Retinal pigment epithelial cell (primary cell): ENCODE results near the gene SRSF8.

ENCODE experiments used
- DNase-seq: peaks from one replicate; pipeline ENCODE4 v3.0.0-alpha.2; 2010; ENCODE audit warnings: low read depth
- H3K4me3 ChIP-seq: 2 replicates; pipeline ENCODE4 v1.5.1; 2011; ENCODE audit warnings: mild to moderate bottlenecking, low read length, control low read depth, moderate library complexity
- TF ChIP-seq, protein P1 (sequence below): conservative IDR thresholded peaks from 2 replicates; pipeline ENCODE4 v1.5.1; 2011; ENCODE audit warnings: low read depth, low read length, control low read depth, inconsistent platforms

Gene SRSF8

DNA sequence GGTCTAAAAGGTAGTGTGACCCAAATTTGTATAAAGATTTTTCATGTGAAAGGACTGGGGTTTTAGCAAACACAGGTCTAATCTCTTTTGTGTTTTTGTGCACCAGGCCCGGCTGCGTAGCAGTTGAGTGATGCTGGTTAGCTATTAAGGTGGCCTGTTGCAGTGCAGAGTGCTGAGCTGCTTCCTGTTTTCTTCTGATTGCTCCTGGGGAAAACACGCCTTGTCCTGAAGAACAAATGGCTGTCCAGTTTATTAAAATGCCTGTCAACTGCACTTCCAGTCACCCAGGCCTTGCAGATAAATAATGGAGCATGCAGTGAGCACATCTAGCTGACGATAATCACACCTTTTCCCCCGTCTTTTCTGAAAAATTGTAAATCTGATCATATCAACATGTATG lies 1.8 kb downstream of the SRSF8 start:
- DNase-seq = peak; percentile 95
- H3K4me3 ChIP-seq = peak overlapping the region; percentile 59
- TF ChIP-seq, protein P1, sequence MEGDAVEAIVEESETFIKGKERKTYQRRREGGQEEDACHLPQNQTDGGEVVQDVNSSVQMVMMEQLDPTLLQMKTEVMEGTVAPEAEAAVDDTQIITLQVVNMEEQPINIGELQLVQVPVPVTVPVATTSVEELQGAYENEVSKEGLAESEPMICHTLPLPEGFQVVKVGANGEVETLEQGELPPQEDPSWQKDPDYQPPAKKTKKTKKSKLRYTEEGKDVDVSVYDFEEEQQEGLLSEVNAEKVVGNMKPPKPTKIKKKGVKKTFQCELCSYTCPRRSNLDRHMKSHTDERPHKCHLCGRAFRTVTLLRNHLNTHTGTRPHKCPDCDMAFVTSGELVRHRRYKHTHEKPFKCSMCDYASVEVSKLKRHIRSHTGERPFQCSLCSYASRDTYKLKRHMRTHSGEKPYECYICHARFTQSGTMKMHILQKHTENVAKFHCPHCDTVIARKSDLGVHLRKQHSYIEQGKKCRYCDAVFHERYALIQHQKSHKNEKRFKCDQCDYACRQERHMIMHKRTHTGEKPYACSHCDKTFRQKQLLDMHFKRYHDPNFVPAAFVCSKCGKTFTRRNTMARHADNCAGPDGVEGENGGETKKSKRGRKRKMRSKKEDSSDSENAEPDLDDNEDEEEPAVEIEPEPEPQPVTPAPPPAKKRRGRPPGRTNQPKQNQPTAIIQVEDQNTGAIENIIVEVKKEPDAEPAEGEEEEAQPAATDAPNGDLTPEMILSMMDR = no peak

DNA sequence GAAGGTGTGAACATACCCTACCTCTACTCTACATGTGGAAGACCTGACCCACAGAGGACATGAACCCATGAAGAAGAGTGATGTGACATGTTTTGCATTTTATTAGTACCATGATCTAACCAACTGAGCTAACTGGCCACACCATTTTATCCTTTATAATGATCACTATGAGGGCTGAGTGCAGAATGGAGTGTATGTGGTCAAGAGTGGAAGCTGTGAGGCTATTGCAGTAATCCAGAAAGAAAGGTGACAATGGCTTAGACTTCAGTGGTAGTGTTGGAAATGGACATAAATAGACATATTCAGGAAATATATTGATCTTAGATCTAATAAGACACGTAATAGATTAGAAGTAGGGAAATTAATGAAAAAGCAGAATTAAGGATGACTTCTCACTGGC lies 3.8 kb downstream of the SRSF8 start:
- no peak for DNase-seq
- no peak overlapping the region for H3K4me3 ChIP-seq
- TF ChIP-seq, protein P1 = no peak

DNA sequence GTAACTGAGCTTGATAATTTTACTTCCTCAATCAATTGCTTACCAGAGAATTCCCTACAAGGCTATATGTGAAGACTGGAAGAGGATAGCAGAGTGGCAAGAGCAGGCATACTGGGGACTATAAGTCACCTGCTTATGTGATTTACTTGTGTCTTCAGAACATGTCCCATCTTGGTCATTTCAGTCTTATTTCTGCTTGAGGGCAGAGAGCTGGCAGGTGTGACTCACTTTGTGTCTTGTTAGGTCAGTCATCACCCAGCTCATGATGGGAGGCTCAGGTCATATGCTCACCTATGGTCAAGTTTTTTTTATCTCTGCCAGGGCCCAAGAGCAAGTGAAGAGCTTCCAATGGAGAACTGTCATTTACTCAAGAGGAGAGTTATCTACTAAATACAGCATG lies 6.2 kb downstream of the SRSF8 start:
- TF ChIP-seq, protein P1 = no peak
- no peak for DNase-seq
- no peak overlapping the region for H3K4me3 ChIP-seq

DNA sequence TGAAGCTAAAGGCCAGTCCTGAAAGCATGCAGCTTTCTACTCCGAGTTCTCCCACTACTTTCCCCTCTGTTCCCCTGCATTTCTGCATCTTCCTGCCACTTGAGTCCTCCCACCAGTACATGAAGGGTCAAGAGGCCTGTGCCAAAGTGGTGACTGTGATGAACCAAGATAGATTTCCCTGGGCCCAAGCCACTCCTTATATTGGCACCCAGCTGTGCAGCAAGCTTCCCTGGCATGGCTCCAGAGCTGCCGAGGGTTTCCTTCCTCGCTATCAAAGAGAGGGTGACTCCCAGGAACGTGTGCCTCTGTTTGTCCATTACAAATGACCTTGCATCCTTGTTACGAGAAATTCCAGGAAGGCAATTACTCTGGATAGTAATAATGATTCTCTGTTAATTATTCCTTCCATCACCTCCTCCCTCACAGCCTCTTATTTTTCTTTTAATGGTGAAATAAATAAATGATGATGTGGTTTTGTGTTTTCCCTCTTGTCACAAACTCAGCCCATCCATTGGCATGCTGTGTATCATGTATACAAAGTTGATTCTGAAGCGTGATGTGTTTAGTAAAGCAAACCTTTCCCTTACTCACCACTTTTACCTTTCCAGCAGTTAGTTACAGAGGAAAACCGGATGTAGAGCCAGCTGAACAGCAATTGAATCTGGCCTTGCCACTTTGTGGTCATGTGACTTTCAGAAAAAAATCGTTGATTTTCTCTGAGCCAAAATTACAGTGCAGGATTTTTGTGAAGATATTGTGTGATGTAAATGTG lies 8.3 kb downstream of the SRSF8 start:
- TF ChIP-seq, protein P1 = no peak
- H3K4me3 ChIP-seq = no peak overlapping the region

DNA sequence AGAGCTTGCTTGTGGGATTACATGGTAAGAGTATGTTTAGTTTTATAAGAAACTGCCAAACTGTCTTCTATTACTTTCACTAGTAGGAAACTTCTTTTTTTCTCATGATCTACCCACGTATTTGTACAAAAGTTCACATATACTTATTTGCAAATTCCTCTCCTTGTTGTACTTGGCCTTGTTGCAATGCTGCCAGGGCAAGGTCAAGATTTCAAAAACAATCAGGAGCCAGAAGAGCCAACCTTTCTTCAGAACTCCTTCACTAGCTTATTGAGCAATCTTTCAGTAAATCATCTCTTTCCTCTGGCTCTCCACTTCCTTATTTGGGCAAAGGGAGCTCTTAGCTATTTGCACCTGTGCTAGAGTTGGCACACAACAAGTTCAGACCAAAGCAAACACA lies 9.7 kb downstream of the SRSF8 start:
- H3K4me3 ChIP-seq = no peak overlapping the region
- TF ChIP-seq, protein P1 = no peak

More for the DNA sequence above, 8.3 kb downstream of the SRSF8 start:
- no peak for DNase-seq

DNA sequence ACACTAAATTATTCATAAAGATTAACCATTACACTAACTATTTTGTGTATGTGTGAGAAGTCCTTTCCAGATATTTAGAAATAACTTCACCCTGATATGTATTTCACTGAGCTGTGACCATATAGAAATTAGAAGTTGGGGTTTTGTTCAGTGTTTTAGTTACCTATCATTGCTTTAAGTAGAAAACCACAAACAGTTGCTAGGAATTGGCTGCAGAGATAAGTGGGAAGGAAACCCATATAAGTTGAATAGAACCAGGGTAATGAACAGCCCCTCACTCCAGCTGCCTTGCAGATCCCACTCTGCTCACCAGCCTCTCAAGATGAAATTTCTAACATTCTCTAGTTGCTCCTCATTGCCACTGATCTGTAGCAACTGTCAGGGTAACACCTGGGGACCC lies 10.3 kb downstream of the SRSF8 start:
- H3K4me3 ChIP-seq = no peak overlapping the region
- TF ChIP-seq, protein P1 = no peak
- DNase-seq = no peak

More for the DNA sequence above, 9.7 kb downstream of the SRSF8 start:
- DNase-seq = no peak

DNA sequence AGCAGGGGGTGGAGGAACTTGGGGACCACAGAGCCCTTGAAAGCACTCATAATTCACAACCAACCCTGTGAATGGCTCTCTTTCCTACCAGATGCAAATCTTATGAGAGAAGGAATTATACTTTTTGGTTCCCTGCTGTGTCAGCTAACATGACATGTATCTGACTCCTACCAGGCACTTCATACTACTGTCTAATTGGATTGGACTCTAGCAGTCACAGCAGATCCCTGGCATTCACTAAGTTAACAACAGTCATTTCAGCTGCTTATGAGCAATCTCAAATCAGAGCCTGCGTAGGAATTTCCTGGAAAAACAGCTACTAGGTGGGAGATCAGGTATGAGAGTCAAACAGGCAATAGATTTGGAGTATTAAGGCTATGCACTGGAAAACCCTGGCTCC lies 11.8 kb downstream of the SRSF8 start:
- no peak for DNase-seq
- TF ChIP-seq, protein P1 = no peak
- no peak overlapping the region for H3K4me3 ChIP-seq
